ENCODE results near the gene LAYN. TPM values are rescaled to one million over a fixed set of nuclear protein-coding genes. Genes with fewer than 3 reads are reported as not detected.

The LAYN gene
- total and polyA plus RNA-seq, 7 donors, result 0.60 to 12.6 (median 8.0) TPM

DNA sequence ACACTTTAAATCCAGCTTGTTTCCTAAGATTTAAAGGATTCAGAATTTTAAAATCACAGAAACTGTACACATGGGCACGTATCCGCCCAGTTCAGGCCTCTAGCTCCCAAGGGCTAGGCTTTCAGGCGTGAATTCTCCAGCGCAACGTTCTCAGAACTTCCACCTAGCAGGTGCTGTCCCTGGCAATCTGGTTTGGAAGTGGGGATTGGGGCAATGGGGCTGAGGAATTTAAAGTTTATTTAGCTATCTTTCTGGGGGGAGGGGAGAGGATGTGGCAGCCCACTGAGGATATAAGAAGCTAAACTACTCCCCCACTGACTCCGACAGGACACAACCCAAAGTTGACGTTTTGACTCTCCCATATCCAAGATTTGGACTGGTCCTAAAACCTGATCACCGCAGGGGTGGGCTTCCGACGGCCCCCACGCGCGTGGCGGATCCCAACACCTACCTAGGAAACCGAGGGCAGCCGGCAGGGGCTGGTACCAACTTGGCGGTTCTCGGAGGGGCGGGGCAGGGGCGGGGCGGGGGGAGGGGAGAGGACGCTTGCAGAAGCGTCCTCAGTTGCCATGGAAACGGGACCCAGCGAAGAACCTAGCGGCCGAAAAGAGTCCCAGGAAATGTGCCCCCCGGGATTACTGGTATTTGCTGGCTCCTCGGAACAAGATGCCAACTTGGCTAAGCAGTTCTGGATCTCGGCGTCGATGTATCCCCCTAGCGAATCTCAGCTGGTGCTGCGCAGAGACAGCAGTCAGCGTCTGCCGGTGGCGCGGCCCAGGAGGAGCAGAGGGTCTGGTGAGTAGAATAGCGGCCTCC is 26.1 kb upstream of the LAYN start, which contains the start of gene HOATZ:
Gene HOATZ, plus strand, starts transcription at position 563 of the 816 bp plus-strand sequence. Its CDS starts 7 bp downstream, at position 570.
- H3K27ac ChIP-seq, result no peak within 1 kb of the TSS
- peaks cover 0 to 34% (median 12%) of the 10 kb centered on the region in 3 donors for H3K27me3 ChIP-seq (ENCODE audit: insufficient read depth in 3 of 3, low read length in 2 of 3)
- intact Hi-C loops (cut with DNase I), result no loop called here
- no peaks in the 10 kb centered on the region for H3K9me3 ChIP-seq
- H3K4me1 ChIP-seq, result no peaks in the 10 kb centered on the region
- ATAC-seq (no peak), DNase-seq (no peak)
- peak within 1 kb of the TSS; percentile 34 for H3K4me3 ChIP-seq
- WGBS, 3 donors, result 19 to 25% (median 22%) methylated on average over 36 to 39 of the region's 39 CpGs
- no peaks in the 10 kb centered on the region for H3K36me3 ChIP-seq (ENCODE audit: insufficient read depth in 1 of 2, low read depth in 1 of 2)
- no peak for TF ChIP-seq CTCF (IDR thresholded peaks at IDR 0.05)

GRCh38 chr11:111515591-111515990 is 24.9 kb upstream of the LAYN start:
- no peak overlapping the region for H3K4me3 ChIP-seq
- intact Hi-C loops (cut with DNase I), result no loop called here
- WGBS, 3 donors, result 89 to 92% (median 90%) methylated on average over 2 of the region's 2 CpGs
- H3K9me3 ChIP-seq, result no peaks in the 10 kb centered on the region
- no peaks in the 10 kb centered on the region for H3K36me3 ChIP-seq (ENCODE audit: insufficient read depth in 1 of 2, low read depth in 1 of 2)
- ATAC-seq, result no peak
- H3K27ac ChIP-seq, result no peak overlapping the region
- peaks cover 0 to 34% (median 12%) of the 10 kb centered on the region in 3 donors for H3K27me3 ChIP-seq (ENCODE audit: insufficient read depth in 3 of 3, low read length in 2 of 3)
- DNase-seq, result no peak
- H3K4me1 ChIP-seq, result no peaks in the 10 kb centered on the region
- TF ChIP-seq CTCF (IDR thresholded peaks at IDR 0.05), result no peak

DNA sequence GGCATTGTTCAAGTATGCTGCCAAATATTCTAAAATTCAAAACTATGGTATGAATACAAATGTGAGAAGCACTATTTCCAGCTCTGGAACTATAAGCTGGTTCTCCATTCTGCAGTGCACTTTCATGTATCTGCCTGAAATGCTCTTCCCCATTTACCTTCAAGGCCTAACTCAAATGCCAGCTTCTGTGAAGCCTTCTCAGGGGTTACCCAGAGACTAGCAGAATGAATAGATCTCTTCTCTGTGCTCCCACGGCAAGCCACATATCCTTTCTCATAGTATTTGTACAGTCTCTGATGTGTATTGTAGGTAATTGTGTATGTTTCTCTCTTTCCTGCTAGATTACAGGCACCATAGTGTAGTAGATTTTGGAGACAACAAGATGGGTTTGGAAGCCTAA is 21.9 kb upstream of the LAYN start:
- Histone ChIP-seq H3K4me1 (no peaks in the 10 kb centered on the region), H3K9me3 (no peaks in the 10 kb centered on the region), H3K27ac (no peak overlapping the region), H3K4me3 (no peak overlapping the region), H3K36me3 (ENCODE audit: insufficient read depth in 1 of 2, low read depth in 1 of 2) (no peaks in the 10 kb centered on the region), H3K27me3 (ENCODE audit: insufficient read depth in 3 of 3, low read length in 2 of 3) (peaks cover 0 to 9% (median 4%) of the 10 kb centered on the region in 3 donors)
- ATAC-seq (no peak), DNase-seq (no peak)
- 69 to 86% (median 76%) methylated on average over 1 of the region's 1 CpG for WGBS, 3 donors
- no peak for TF ChIP-seq CTCF (IDR thresholded peaks at IDR 0.05)
- intact Hi-C loops (cut with DNase I), result no loop called here

- DNase-seq, result no peak
- WGBS, 3 donors, result 86 to 92% (median 91%) methylated on average over 2 of the region's 2 CpGs
- H3K27ac ChIP-seq, result no peak overlapping the region
- no peaks in the 10 kb centered on the region for H3K9me3 ChIP-seq
- TF ChIP-seq CTCF (IDR thresholded peaks at IDR 0.05), result no peak
- H3K4me1 ChIP-seq, result no peaks in the 10 kb centered on the region
- no peaks in the 10 kb centered on the region for H3K36me3 ChIP-seq (ENCODE audit: insufficient read depth in 1 of 2, low read depth in 1 of 2)
- intact Hi-C loops (cut with DNase I), result no loop called here
- no peak for ATAC-seq
- no peak overlapping the region for H3K4me3 ChIP-seq
- H3K27me3 ChIP-seq (ENCODE audit: insufficient read depth in 3 of 3, low read length in 2 of 3), result no peaks in the 10 kb centered on the region
Measured at GRCh38 chr11:111520560-111520959, 20.0 kb upstream of the LAYN start.

All from psoas muscle (tissue), 8 donors.